Measurements from ENCODE around the gene FOXP1. TPM values are rescaled to one million over a fixed set of nuclear protein-coding genes. Genes with fewer than 3 reads are reported as not detected.
"Not testable (repeated sequence)": the region's sequence is repeated elsewhere in the genome, so short reads cannot be mapped to it uniquely, and the experiment has no call there.

The FOXP1 gene
- total RNA-seq, 1 donor = 455 TPM

GRCh38 chr3:71031914-71032521 is 551.5 kb downstream of the FOXP1 start:
- H3K4me1 ChIP-seq (ENCODE audit: insufficient read depth, low read length) = peaks cover 54% of the 10 kb centered on the region
- H3K9me3 ChIP-seq (ENCODE audit: low read depth, low read length) = no peaks in the 10 kb centered on the region
- no peak overlapping the region for H3K4me3 ChIP-seq (ENCODE audit: low read length)
- H3K27me3 ChIP-seq (ENCODE audit: insufficient read depth, low read length) = no peaks in the 10 kb centered on the region

- Histone ChIP-seq H3K4me3 (ENCODE audit: low read length) (no peak overlapping the region), H3K4me1 (ENCODE audit: insufficient read depth, low read length) (peaks cover 59% of the 10 kb centered on the region), H3K27me3 (ENCODE audit: insufficient read depth, low read length) (no peaks in the 10 kb centered on the region), H3K9me3 (ENCODE audit: low read depth, low read length) (no peaks in the 10 kb centered on the region)
These were observed 552.3 kb downstream of the FOXP1 start for GRCh38 chr3:71031181-71031580.

GRCh38 chr3:71030748-71031147 is 552.8 kb downstream of the FOXP1 start:
- H3K9me3 ChIP-seq (ENCODE audit: low read depth, low read length) = no peaks in the 10 kb centered on the region
- H3K4me1 ChIP-seq (ENCODE audit: insufficient read depth, low read length) = peaks cover 55% of the 10 kb centered on the region
- H3K4me3 ChIP-seq (ENCODE audit: low read length) = no peak overlapping the region
- H3K27me3 ChIP-seq (ENCODE audit: insufficient read depth, low read length) = no peaks in the 10 kb centered on the region

- H3K4me3 ChIP-seq (ENCODE audit: low read length) = no peak overlapping the region
- no peaks in the 10 kb centered on the region for H3K9me3 ChIP-seq (ENCODE audit: low read depth, low read length)
- no peaks in the 10 kb centered on the region for H3K27me3 ChIP-seq (ENCODE audit: insufficient read depth, low read length)
- H3K4me1 ChIP-seq (ENCODE audit: insufficient read depth, low read length) = peaks cover 45% of the 10 kb centered on the region
These were observed 553.8 kb downstream of the FOXP1 start for GRCh38 chr3:71029770-71030169.

GRCh38 chr3:71028802-71029201 is 554.7 kb downstream of the FOXP1 start:
- Histone ChIP-seq H3K4me3 (ENCODE audit: low read length) (no peak overlapping the region), H3K4me1 (ENCODE audit: insufficient read depth, low read length) (peaks cover 37% of the 10 kb centered on the region), H3K9me3 (ENCODE audit: low read depth, low read length) (no peaks in the 10 kb centered on the region), H3K27me3 (ENCODE audit: insufficient read depth, low read length) (no peaks in the 10 kb centered on the region)

GRCh38 chr3:71028184-71028583 is 555.3 kb downstream of the FOXP1 start:
- H3K4me1 ChIP-seq (ENCODE audit: insufficient read depth, low read length) = peaks cover 34% of the 10 kb centered on the region
- H3K4me3 ChIP-seq (ENCODE audit: low read length) = no peak overlapping the region
- H3K27me3 ChIP-seq (ENCODE audit: insufficient read depth, low read length) = no peaks in the 10 kb centered on the region
- no peaks in the 10 kb centered on the region for H3K9me3 ChIP-seq (ENCODE audit: low read depth, low read length)

GRCh38 chr3:71026634-71027578 is 556.6 kb downstream of the FOXP1 start:
- Histone ChIP-seq H3K4me1 (ENCODE audit: insufficient read depth, low read length) (peaks cover 22% of the 10 kb centered on the region), H3K4me3 (ENCODE audit: low read length) (no peak overlapping the region), H3K9me3 (ENCODE audit: low read depth, low read length) (no peaks in the 10 kb centered on the region), H3K27me3 (ENCODE audit: insufficient read depth, low read length) (no peaks in the 10 kb centered on the region)

- Histone ChIP-seq H3K27me3 (ENCODE audit: insufficient read depth, low read length) (no peaks in the 10 kb centered on the region), H3K4me3 (ENCODE audit: low read length) (no peak overlapping the region), H3K4me1 (ENCODE audit: insufficient read depth, low read length) (peaks cover 22% of the 10 kb centered on the region), H3K9me3 (ENCODE audit: low read depth, low read length) (no peaks in the 10 kb centered on the region)
These were observed 558.0 kb downstream of the FOXP1 start for GRCh38 chr3:71025516-71025915.

- Histone ChIP-seq H3K4me3 (ENCODE audit: low read length) (no peak overlapping the region), H3K4me1 (ENCODE audit: insufficient read depth, low read length) (peaks cover 25% of the 10 kb centered on the region), H3K9me3 (ENCODE audit: low read depth, low read length) (no peaks in the 10 kb centered on the region), H3K27me3 (ENCODE audit: insufficient read depth, low read length) (no peaks in the 10 kb centered on the region)
These were observed 558.5 kb downstream of the FOXP1 start for GRCh38 chr3:71025010-71025409.

GRCh38 chr3:71022551-71023335 is 560.8 kb downstream of the FOXP1 start:
- H3K9me3 ChIP-seq (ENCODE audit: low read depth, low read length) = no peaks in the 10 kb centered on the region
- H3K27me3 ChIP-seq (ENCODE audit: insufficient read depth, low read length) = no peaks in the 10 kb centered on the region
- H3K4me1 ChIP-seq (ENCODE audit: insufficient read depth, low read length) = peaks cover 16% of the 10 kb centered on the region
- no peak overlapping the region for H3K4me3 ChIP-seq (ENCODE audit: low read length)

- H3K4me3 ChIP-seq (ENCODE audit: low read length) = no peak overlapping the region
- H3K27me3 ChIP-seq (ENCODE audit: insufficient read depth, low read length) = no peaks in the 10 kb centered on the region
- no peaks in the 10 kb centered on the region for H3K9me3 ChIP-seq (ENCODE audit: low read depth, low read length)
- peaks cover 4% of the 10 kb centered on the region for H3K4me1 ChIP-seq (ENCODE audit: insufficient read depth, low read length)
These were observed 564.7 kb downstream of the FOXP1 start for GRCh38 chr3:71018799-71019198.

- H3K4me1 ChIP-seq (ENCODE audit: insufficient read depth, low read length) = peaks cover 7% of the 10 kb centered on the region
- no peak overlapping the region for H3K4me3 ChIP-seq (ENCODE audit: low read length)
- H3K27me3 ChIP-seq (ENCODE audit: insufficient read depth, low read length) = no peaks in the 10 kb centered on the region
These were observed 567.2 kb downstream of the FOXP1 start for GRCh38 chr3:71016178-71016845.

GRCh38 chr3:71014616-71015015 is 568.9 kb downstream of the FOXP1 start:
- not testable (repeated sequence) for H3K9me3 ChIP-seq (ENCODE audit: low read depth, low read length); H3K27me3 ChIP-seq (ENCODE audit: insufficient read depth, low read length); H3K4me3 ChIP-seq (ENCODE audit: low read length)
- H3K4me1 ChIP-seq (ENCODE audit: insufficient read depth, low read length) = peaks cover 15% of the 10 kb centered on the region

More at GRCh38 chr3:71016178-71016845, 567.2 kb downstream of the FOXP1 start:
- no peaks in the 10 kb centered on the region for H3K9me3 ChIP-seq (ENCODE audit: low read depth, low read length)

GRCh38 chr3:71012971-71013370 is 570.6 kb downstream of the FOXP1 start:
- no peaks in the 10 kb centered on the region for H3K27me3 ChIP-seq (ENCODE audit: insufficient read depth, low read length)
- no peaks in the 10 kb centered on the region for H3K9me3 ChIP-seq (ENCODE audit: low read depth, low read length)
- H3K4me1 ChIP-seq (ENCODE audit: insufficient read depth, low read length) = peaks cover 26% of the 10 kb centered on the region
- H3K4me3 ChIP-seq (ENCODE audit: low read length) = no peak overlapping the region

Data from mononuclear cell (primary cell).